ENCODE measurements around the gene CLEC10A.

GRCh38 chr17:7027335-7027734 is 52.7 kb downstream of the CLEC10A start:
- TF ChIP-seq CTCF (conservative IDR thresholded peaks at IDR 0.05; ENCODE audit: low read depth, low read length) = no peak
- no peak for TF ChIP-seq EZH2 (IDR thresholded peaks at IDR 0.05; ENCODE audit: low read length, unreplicated experiment)

Measured in PC-3 (cell line).